ENCODE measurements around the gene BANK1. TPM values are rescaled to one million over a fixed set of nuclear protein-coding genes. Genes with fewer than 3 reads are reported as not detected.

Gene BANK1
- total and polyA plus RNA-seq, 2 donors (not counting 1 experiment from before 2014, with no cell fraction given), result 353 to 354 TPM

- DNase-seq (no peak), ATAC-seq (ENCODE audit: low read depth) (no peak)
- H4K20me1 ChIP-seq (ENCODE audit: control insufficient read depth, insufficient read depth, low read length, poor library complexity, severe bottlenecking), result no peaks in the 10 kb centered on the region
- H2AFZ ChIP-seq (ENCODE audit: insufficient read depth, low read depth, low read length, poor library complexity, severe bottlenecking), result no peak overlapping the region
- Mint-ChIP-seq H3K4me3 (no peak overlapping the region), H3K27ac (peak overlapping the region; percentile 50), H3K27me3 (no peaks in the 10 kb centered on the region), H3K9me3 (ENCODE audit: insufficient read depth) (no peaks in the 10 kb centered on the region), H3K4me1 (peaks cover 68% of the 10 kb centered on the region)
- H3K79me2 ChIP-seq (ENCODE audit: control insufficient read depth, insufficient read depth, low read length), result peaks cover 94% of the 10 kb centered on the region
- no peaks in the 10 kb centered on the region for H3K27me3 ChIP-seq (replicated peaks in 1 of 4; ENCODE audit: control extremely low read depth in 1 of 4, control insufficient read depth in 3 of 4, insufficient read depth in 4 of 4, low read length in 3 of 4)
- peaks cover 0 to 1% (median 0%) of the 10 kb centered on the region in 3 donors for H3K9me3 ChIP-seq (ENCODE audit: control extremely low read depth in 1 of 3, control insufficient read depth in 2 of 3, insufficient read depth in 1 of 3, low read length in 2 of 3)
- TF ChIP-seq CTCF (IDR thresholded peaks at IDR 0.05), result no peak
- TF ChIP-seq EZH2 (IDR thresholded peaks at IDR 0.05; ENCODE audit: borderline replicate concordance, insufficient read depth, low read depth, low read length, poor library complexity, severe bottlenecking), result no peak
- no peak overlapping the region for H3K9ac ChIP-seq (ENCODE audit: low read length)
- CTCF ChIA-PET, result interaction anchor here (1.0 kb wide), 1 partner anchor 25 kb away, joined by 3 read pairs; no protein-coding TSS in a partner anchor
- no peak overlapping the region for H3K4me2 ChIP-seq (replicated peaks; ENCODE audit: low read depth, low read length, poor library complexity, severe bottlenecking)
- H3K4me3 ChIP-seq (ENCODE audit: control extremely low read depth in 1 of 5, extremely low read depth in 1 of 5, insufficient read depth in 1 of 5, low read depth in 2 of 5, low read length in 4 of 5), result no peak overlapping the region
- peaks cover 10 to 48% of the 10 kb centered on the region in 2 experiments for H3K36me3 ChIP-seq (replicated peaks in 1 of 2; ENCODE audit: control extremely low read depth in 1 of 2, control insufficient read depth in 1 of 2, extremely low read depth in 1 of 2, insufficient read depth in 2 of 2, low read length in 1 of 2)
- peaks cover 16 to 36% of the 10 kb centered on the region in 2 donors for H3K4me1 ChIP-seq (ENCODE audit: control insufficient read depth in 2 of 2, insufficient read depth in 2 of 2, low read length in 2 of 2)
- no CpG with 5 or more reads among the region's 1 CpG for WGBS (ENCODE audit: insufficient coverage)
- POLR2A ChIA-PET, result no interaction called here
- intact Hi-C loops (cut with micrococcal nuclease), result no loop called here
- peak overlapping the region in 1 of 2 donors; percentile 55 for H3K27ac ChIP-seq (ENCODE audit: low read length in 2 of 2)
Measured at GRCh38 chr4:101973361-101973760, 182.8 kb downstream of the BANK1 start.

GRCh38 chr4:101977076-101977475, 186.5 kb downstream of the BANK1 start:
- no peaks in the 10 kb centered on the region for H3K27me3 ChIP-seq (replicated peaks in 1 of 4; ENCODE audit: control extremely low read depth in 1 of 4, control insufficient read depth in 3 of 4, insufficient read depth in 4 of 4, low read length in 3 of 4)
- peaks cover 10 to 22% of the 10 kb centered on the region in 2 donors for H3K4me1 ChIP-seq (ENCODE audit: control insufficient read depth in 2 of 2, insufficient read depth in 2 of 2, low read length in 2 of 2)
- Mint-ChIP-seq H3K9me3 (ENCODE audit: insufficient read depth) (no peaks in the 10 kb centered on the region), H3K4me3 (no peak overlapping the region), H3K4me1 (peaks cover 62% of the 10 kb centered on the region), H3K27ac (peak overlapping the region; percentile 77), H3K27me3 (no peaks in the 10 kb centered on the region)
- peak overlapping the region in 1 of 2 donors; percentile 53 for H3K27ac ChIP-seq (ENCODE audit: low read length in 2 of 2)
- H3K9ac ChIP-seq (ENCODE audit: low read length), result no peak overlapping the region
- no peak for ATAC-seq (ENCODE audit: low read depth)
- no CpG with 5 or more reads among the region's 2 CpGs for WGBS (ENCODE audit: insufficient coverage)
- H3K4me2 ChIP-seq (replicated peaks; ENCODE audit: low read depth, low read length, poor library complexity, severe bottlenecking), result no peak overlapping the region
- peaks cover 0 to 1% (median 0%) of the 10 kb centered on the region in 3 donors for H3K9me3 ChIP-seq (ENCODE audit: control extremely low read depth in 1 of 3, control insufficient read depth in 2 of 3, insufficient read depth in 1 of 3, low read length in 2 of 3)
- H3K36me3 ChIP-seq (replicated peaks in 1 of 2; ENCODE audit: control extremely low read depth in 1 of 2, control insufficient read depth in 1 of 2, extremely low read depth in 1 of 2, insufficient read depth in 2 of 2, low read length in 1 of 2), result peaks cover 12 to 31% of the 10 kb centered on the region in 2 experiments
- H3K4me3 ChIP-seq (ENCODE audit: control extremely low read depth in 1 of 5, extremely low read depth in 1 of 5, insufficient read depth in 1 of 5, low read depth in 2 of 5, low read length in 4 of 5), result no peak overlapping the region
- no peak for DNase-seq
- ChIA-PET POLR2A (no interaction called here), CTCF (no interaction called here)
- H2AFZ ChIP-seq (ENCODE audit: insufficient read depth, low read depth, low read length, poor library complexity, severe bottlenecking), result no peak overlapping the region
- intact Hi-C loops (cut with micrococcal nuclease), result no loop called here
- peaks cover 90% of the 10 kb centered on the region for H3K79me2 ChIP-seq (ENCODE audit: control insufficient read depth, insufficient read depth, low read length)
- no peak for TF ChIP-seq CTCF (IDR thresholded peaks at IDR 0.05)
- no peak for TF ChIP-seq EZH2 (IDR thresholded peaks at IDR 0.05; ENCODE audit: borderline replicate concordance, insufficient read depth, low read depth, low read length, poor library complexity, severe bottlenecking)
- no peaks in the 10 kb centered on the region for H4K20me1 ChIP-seq (ENCODE audit: control insufficient read depth, insufficient read depth, low read length, poor library complexity, severe bottlenecking)

Data from B cell (primary cell).